ENCODE results near the gene FAM234B. TPM values are rescaled to one million over a fixed set of nuclear protein-coding genes. Genes with fewer than 3 reads are reported as not detected.

The FAM234B gene
- total and polyA plus RNA-seq, 2 of the 8 experiments (the other 6 are each of a cell fraction or from before 2014, with no cell fraction given), result 12.5 to 29.1 TPM

GRCh38 chr12:13062669-13063068, 18.5 kb downstream of the FAM234B start:
- TF ChIP-seq JUN (IDR thresholded peaks at IDR 0.05; ENCODE audit: low read depth, low read length) (no peak), NRF1 (IDR thresholded peaks at IDR 0.05; ENCODE audit: low read depth, low read length) (no peak), FOSL1 (IDR thresholded peaks at IDR 0.05; ENCODE audit: insufficient read depth, low read depth, low read length) (no peak), TBP (IDR thresholded peaks at IDR 0.05; ENCODE audit: low read depth, low read length) (no peak), CHD2 (IDR thresholded peaks at IDR 0.05; ENCODE audit: low read length) (no peak), TAF1 (IDR thresholded peaks at IDR 0.05; ENCODE audit: low read depth, low read length) (no peak), BRCA1 (IDR thresholded peaks at IDR 0.05; ENCODE audit: low read depth, low read length) (no peak), BACH1 (IDR thresholded peaks at IDR 0.05; ENCODE audit: low read length) (no peak), ASH2L (IDR thresholded peaks at IDR 0.05; ENCODE audit: low read length) (no peak), SAP30 (IDR thresholded peaks at IDR 0.05; ENCODE audit: insufficient read depth, insufficient replicate concordance, low read length) (no peak), SUZ12 (IDR thresholded peaks at IDR 0.05; ENCODE audit: low read length) (no peak), GABPA (IDR thresholded peaks at IDR 0.05; ENCODE audit: borderline replicate concordance, insufficient read depth, low read length) (no peak), SIRT6 (IDR thresholded peaks at IDR 0.05; ENCODE audit: low read length) (no peak)
- 92% methylated on average over 5 of the region's 5 CpGs; no CpG with 5 or more reads in 1 of the 2 experiments for WGBS, 2 experiments (ENCODE audit: extremely low coverage in 1 of 2, insufficient coverage in 1 of 2, insufficient read length in 1 of 2, insufficient replicate concordance in 2 of 2, low coverage in 1 of 2, low lambda C conversion rate in 2 of 2, missing lambda C conversion rate in 1 of 2)

More at GRCh38 chr12:13062669-13063068, 18.5 kb downstream of the FAM234B start:
- POLR2A ChIA-PET (ENCODE audit: partially characterized antibody), result interaction anchor here (4.5 kb wide), 1 partner anchor 26 kb away, joined by 16 read pairs; no protein-coding TSS in a partner anchor
- CTCF ChIA-PET (ENCODE audit: partially characterized antibody), result interaction anchor here (0.8 to 2.4 kb wide), 4 partner anchors 16 to 149 kb away, joined by 3 to 7 read pairs (median 4); no protein-coding TSS in a partner anchor
- H3K36me3 ChIP-seq (ENCODE audit: control insufficient read depth in 2 of 4, insufficient read depth in 4 of 4, low read length in 3 of 4), result peaks cover 0 to 57% (median 23%) of the 10 kb centered on the region in 4 experiments; a peak in 6 of 8 replicates
- no peaks in the 10 kb centered on the region for H3K23me2 ChIP-seq (ENCODE audit: low read depth, low read length)
- H4K8ac ChIP-seq (ENCODE audit: extremely low read depth, insufficient read depth, low read length), result no peak overlapping the region
- no peaks in the 10 kb centered on the region for H3K9me3 ChIP-seq (ENCODE audit: insufficient read depth in 2 of 2, low read depth in 1 of 2, low read length in 1 of 2)
- H3K4ac ChIP-seq (replicated peaks; ENCODE audit: insufficient read length, low read depth, low read length), result no peak overlapping the region
- no peak overlapping the region for H3K4me3 ChIP-seq (ENCODE audit: extremely low read depth in 1 of 4, insufficient read depth in 2 of 4, low read depth in 3 of 4, low read length in 4 of 4)
- H2BK15ac ChIP-seq (ENCODE audit: low read length), result no peak overlapping the region
- DNase-seq (ENCODE audit: low read depth in 1 of 2, low spot score in 2 of 2), result no peak
- H3K9ac ChIP-seq (replicated peaks in 1 of 4; ENCODE audit: extremely low read depth in 1 of 4, low read depth in 3 of 4, low read length in 3 of 4), result no peak overlapping the region
- no peaks in the 10 kb centered on the region for H3K79me1 ChIP-seq (ENCODE audit: low read depth, low read length)
- H3K18ac ChIP-seq (ENCODE audit: extremely low read depth, low read length), result no peak overlapping the region
- H3K56ac ChIP-seq (replicated peaks; ENCODE audit: insufficient read length, low read depth, low read length), result no peak overlapping the region
- no peak for FAIRE-seq
- H3K79me2 ChIP-seq (ENCODE audit: control insufficient read depth in 1 of 2, insufficient read depth in 2 of 2, low read length in 2 of 2), result no peaks in the 10 kb centered on the region
- no peaks in the 10 kb centered on the region for H3K27me3 ChIP-seq (replicated peaks in 1 of 4; ENCODE audit: control insufficient read depth in 3 of 4, extremely low read depth in 1 of 4, insufficient read depth in 3 of 4, low read length in 3 of 4)
- H2BK5ac ChIP-seq (ENCODE audit: low read depth, low read length), result no peak overlapping the region
- no peak overlapping the region for H2BK120ac ChIP-seq (replicated peaks; ENCODE audit: low read depth, low read length)
- peaks cover 0 to 2% of the 10 kb centered on the region in 2 experiments for H4K20me1 ChIP-seq (replicated peaks in 1 of 2; ENCODE audit: control insufficient read depth in 1 of 2, insufficient read depth in 2 of 2, low read length in 2 of 2)
- H4K5ac ChIP-seq (ENCODE audit: insufficient read length, low read depth, low read length), result no peak overlapping the region
- no peak overlapping the region for H2AK5ac ChIP-seq (ENCODE audit: low read depth, low read length)
- H3K27ac ChIP-seq (ENCODE audit: low read depth, low read length), result no peak overlapping the region
- no peak overlapping the region for H2AFZ ChIP-seq (ENCODE audit: low read length)
- H3K14ac ChIP-seq (ENCODE audit: insufficient read length), result no peak overlapping the region
- no peak overlapping the region for H3K4me2 ChIP-seq (ENCODE audit: insufficient read depth in 1 of 2, low read depth in 2 of 2, low read length in 2 of 2)
- no peak overlapping the region for H4K91ac ChIP-seq (replicated peaks; ENCODE audit: insufficient read length, low read length)
- H2BK20ac ChIP-seq (ENCODE audit: low read length), result no peak overlapping the region
- no peak overlapping the region for H2BK12ac ChIP-seq (ENCODE audit: low read depth, low read length)
- H3K4me1 ChIP-seq (replicated peaks in 1 of 4; ENCODE audit: control insufficient read depth in 3 of 4, insufficient read depth in 4 of 4, low read length in 3 of 4), result no peaks in the 10 kb centered on the region; a peak in 1 of 7 replicates
- no peak overlapping the region for H3K23ac ChIP-seq (ENCODE audit: insufficient read length)
